Midbrain (tissue), 1 donor: ENCODE results near the gene TGFBR3.

ENCODE experiments used
- DNase-seq: peaks from one replicate; lab custom pipeline; 2025; lab: John Stamatoyannopoulos, UW

TGFBR3 gene

DNA sequence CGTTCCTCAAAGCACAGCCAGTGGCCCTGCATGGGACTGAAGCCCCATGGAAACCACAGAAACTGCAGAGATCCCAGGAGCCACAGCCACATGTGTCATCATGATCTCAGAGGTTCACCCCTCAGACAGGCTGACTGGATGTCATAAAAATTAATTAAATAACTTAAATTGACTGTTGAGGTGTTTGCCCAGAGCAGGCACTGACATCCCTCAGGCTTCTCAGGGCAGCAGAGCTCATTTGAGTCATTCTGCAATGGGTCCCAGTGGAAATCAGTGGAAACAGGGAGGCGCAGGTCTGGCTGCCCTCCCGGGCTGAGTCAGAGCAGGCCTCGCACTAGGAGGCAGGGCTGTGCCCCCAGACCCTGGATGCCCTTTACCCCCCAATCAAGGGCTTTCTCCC, 250.2 kb downstream of the TGFBR3 start:
- no peak for DNase-seq

DNA sequence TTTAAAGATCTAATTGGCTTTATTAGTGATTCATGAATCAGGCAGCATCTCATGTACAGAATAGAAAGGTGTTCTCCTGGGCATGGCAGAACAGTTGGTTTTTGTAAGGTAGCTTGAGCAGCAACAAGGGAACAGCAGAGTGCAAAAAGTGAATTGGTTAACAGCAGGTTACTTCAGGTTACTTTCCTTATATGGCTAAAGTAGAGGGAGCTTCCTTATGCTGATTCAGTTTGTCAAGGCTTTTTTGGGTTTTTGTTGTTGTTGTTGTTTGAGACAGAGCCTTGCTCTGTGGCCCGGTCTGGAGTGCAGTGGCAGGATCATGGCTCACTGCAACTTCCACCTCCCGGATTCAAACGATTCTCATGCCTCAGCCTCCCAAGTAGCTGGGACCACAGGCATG, 252.5 kb downstream of the TGFBR3 start:
- no peak for DNase-seq

- no peak for DNase-seq
Measured at GRCh38 chr1:91631718-91632330, 254.1 kb downstream of the TGFBR3 start.

GRCh38 chr1:91630803-91631202, 255.1 kb downstream of the TGFBR3 start:
- DNase-seq: no peak
